CD4-positive, alpha-beta T cell treated with Interferon gamma for 1 hour (primary cell): ENCODE data around the gene LCE1E.

Experiments
- DNase-seq: peaks from one replicate; pipeline ENCODE4 v3.0.0-alpha.2; 2020

LCE1E gene

DNA sequence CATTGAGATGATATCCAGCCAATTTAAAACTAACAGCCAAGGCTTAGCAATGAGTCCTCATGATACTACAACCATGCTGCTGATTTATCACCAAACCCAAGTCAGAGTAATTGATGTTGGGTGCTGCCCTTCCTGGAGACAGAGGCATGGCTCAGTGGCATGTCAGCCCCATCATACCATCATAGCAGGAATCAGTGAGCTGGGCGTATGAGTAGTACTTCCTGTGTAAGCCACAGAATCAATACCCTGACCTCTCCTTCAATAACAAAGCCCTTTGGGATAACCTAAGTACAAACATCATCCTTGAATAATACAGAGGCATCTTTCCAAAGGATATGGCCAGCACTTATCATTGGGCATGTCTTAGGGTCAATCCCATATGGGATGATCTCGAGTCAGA, 3.0 kb upstream of the LCE1E start:
- no peak for DNase-seq

DNA sequence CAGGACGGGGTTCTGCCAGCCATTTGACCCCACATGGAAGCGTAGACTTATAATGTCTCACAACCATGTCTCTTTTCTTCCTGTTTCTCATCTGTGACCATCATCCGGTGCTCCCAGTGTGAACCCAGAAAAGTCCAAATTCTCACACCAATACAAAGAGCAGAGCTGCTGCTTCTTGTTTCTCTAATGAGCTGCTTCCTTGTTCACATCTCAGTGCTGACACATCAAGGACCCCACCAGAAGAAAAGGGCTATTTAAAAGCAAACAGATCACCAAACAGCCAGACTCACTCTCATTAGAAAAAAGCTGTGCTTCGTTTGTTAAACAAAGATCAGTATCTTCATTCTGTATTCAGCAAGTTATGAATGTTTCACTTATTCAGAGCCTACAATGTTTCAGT, 9.6 kb downstream of the LCE1E start:
- DNase-seq = no peak

DNA sequence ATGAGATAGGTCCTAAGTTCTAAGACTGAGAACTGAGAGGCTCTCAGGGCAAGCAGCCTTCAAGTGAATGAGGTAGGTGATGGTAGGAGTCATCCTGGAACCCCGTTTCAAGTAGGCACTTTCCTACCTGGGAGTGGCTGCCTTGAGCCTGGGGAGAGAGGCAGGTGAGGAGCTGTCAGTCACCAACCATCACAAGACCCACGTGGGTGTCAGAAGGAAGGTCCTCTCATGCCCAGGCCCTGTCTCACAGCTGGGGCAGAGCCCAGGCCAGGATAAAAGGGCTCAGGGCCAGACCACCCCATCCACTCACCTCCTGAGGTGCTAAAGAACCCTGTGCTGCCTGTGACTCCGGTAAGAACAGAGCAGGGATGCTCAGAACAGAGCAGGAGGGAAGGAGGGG, 10.4 kb downstream of the LCE1E start, which contains the start of gene LCE1D:
TSS of gene LCE1D (plus strand) at position 301 of the 400 bp plus-strand sequence. CDS start 1,074 bp downstream, outside the sequence.
- no peak for DNase-seq

DNA sequence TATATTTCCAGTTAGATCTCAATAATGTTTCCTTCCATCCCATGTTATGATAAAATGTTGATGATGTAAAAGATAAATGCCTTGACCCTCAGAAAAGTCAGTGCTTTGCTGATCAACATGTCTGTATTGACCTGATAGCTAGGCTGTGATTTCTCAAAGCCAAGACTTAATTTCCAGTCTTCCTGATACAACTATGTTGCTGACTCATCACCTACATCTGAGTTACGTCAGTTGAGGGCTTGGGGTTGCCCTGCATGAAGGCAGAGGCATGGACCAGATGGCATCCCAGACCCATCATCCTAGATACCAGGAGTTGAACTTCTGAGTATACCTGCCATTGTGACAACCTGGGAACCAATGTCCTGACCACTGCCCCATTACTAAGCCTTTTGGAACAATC, 15.3 kb downstream of the LCE1E start:
- no peak for DNase-seq

DNA sequence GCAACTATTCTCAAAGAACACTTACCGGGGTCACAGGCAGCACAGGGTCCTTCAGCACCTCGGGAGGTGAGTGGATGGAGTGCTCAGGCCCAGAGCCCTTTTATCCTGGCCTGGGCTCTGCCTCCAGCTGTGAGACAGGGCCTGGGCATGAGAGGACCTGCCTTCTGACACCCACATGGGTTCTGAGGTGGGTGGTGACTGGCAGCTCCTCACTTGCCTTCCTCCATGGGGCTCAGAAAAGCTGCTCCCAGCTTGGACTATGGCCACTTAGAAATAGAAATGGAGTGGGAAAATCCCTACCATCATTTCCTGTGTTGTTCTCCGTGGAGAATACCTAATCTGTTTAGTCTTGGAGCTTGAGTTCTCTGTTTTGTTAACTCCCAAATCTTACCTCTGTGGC, 20.5 kb downstream of the LCE1E start, which contains the start of gene LCE1C:
TSS of gene LCE1C (minus strand) at position 76 of the 400 bp plus-strand sequence. CDS start 1,173 bp downstream, outside the sequence.
- DNase-seq = no peak

DNA sequence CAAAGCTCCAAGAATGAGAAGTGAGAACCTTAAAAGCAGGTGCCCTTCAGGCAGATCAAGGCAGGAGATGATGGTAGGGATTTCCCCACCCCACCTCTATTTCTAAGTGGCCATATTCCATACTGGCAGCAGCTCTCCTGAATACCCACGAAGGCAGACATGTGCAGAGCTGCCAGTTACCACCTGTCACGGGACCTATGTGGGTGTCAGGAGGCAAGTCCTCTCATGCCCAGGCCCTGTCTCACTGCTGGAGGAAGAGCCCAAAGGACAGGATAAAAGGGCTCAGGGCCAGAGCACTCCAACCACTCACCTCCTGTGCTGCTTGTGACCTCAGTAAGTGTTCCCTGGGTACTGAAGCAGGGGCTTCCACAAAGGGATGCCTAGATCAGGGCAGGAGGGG, 25.0 kb downstream of the LCE1E start:
- no peak for DNase-seq

DNA sequence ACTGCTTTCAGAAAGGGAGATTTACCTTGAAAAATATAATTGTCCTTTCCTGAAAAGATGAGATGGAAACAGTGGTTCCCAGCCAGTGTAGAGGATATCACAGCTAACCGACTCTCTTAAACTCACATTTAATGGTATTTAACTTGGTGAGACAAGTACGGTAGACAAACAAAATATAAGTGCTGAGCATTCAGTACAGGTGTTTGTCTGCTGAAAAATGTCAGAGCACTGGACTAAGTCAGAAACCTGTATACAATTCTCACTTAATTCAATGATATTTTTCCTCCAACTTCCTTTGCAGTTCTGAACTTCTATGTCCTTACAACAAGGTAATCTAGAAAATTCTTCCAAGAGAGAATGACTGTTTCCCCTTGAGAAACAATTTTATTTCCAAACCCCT, 25.6 kb downstream of the LCE1E start, which contains the start of gene LCE1B:
TSS of gene LCE1B (plus strand) at position 301 of the 400 bp plus-strand sequence. CDS start 476 bp downstream, outside the sequence.
- DNase-seq = no peak

DNA sequence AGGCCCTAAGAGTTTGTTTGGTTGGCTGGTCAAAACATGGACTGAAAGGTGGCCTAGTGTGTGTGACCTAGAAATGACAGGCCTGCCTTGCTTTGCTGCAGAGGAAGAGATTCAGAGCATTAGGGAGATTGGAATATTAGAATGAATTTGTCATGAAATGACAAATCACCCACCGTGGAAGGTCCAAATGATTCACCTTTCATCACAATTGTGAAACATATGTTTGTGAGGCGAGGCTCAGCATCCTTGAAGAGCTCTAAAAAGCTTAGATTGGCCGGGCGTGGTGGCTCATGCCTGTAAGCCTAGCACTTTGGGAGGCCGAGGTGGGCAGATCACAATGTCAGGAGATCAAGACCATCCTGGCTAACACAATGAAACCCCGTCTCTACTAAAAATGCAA, 31.3 kb downstream of the LCE1E start:
- DNase-seq = no peak

DNA sequence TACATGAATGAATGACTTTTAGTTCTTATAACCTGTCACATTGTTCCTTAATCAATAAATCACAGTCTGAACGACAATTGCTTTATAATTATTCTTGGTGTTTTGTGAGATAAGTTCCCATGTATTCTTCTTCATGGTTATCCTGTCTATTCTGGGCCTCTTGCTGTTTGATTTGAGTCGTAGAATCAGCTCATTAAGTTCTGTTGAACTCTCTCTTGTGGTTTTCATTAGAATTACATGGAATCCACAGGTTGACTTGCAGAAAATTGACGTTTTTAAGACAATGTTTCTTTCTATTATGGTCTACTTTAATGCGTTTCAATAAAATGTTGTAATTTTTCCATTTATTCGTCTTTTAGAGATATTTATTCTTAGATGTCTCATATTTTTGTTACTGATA, 37.2 kb downstream of the LCE1E start:
- no peak for DNase-seq

DNA sequence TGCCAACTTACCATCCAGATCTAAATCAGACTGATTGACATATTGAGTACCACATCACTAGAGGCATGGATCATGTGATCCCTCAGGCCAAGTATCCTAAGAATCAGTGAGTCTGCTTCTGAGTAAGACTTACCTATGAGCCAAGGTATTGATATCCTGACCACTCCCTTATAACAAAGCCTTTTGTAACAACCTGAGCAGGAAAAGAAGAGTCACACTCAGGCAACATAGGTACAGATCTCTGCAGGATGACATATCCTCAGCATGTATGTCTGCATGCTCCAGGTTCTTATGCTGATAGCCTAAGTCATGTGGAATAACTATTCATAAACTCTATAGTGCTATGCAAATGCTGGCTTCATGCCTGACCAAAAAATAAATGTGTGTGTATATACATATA, 38.9 kb downstream of the LCE1E start:
- DNase-seq = no peak

DNA sequence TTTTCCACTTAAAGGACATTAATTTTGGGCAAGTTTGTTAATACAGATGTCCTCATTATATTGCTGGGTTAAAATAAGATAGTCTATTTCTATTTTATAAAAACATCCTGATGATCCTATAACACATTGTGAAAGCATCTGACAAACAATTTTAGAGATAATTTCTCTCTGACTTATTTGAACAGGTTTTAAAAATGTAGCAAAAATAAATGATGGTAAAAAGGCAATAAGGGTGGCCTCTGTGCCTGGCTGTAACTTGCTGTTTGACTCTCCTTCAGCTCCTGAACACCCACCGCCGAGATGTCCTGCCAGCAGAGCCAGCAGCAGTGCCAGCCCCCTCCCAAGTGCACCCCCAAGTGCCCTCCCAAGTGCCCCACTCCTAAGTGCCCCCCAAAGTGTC, 41.1 kb downstream of the LCE1E start, which contains the start of gene LCE1A:
TSS of gene LCE1A (plus strand) at position 301 of the 400 bp plus-strand sequence. CDS start at position 301, 0 bp downstream.
- no peak for DNase-seq

DNA sequence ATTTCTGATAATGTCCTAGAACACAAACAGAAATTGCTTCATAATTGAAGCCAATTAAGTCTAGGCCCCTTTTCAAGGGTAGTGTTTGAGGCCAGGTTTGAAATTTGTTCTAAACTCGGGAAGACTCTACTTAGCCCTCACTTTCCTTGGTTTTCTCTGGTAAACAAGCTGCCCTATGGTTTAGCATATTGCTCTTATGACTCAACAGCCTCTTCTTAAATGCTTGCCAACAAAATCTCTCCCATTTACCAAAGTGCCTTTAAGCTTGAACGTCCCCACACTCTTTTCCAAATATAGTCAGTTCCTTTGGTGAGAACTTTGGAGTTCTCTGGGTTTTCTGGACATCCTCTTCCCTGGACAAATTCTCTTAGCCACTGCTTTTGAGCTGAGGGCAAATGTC, 50.8 kb downstream of the LCE1E start:
- DNase-seq = no peak
